Measurements from ENCODE around the gene PRKAG2.
"Not testable (repeated sequence)": the region's sequence is repeated elsewhere in the genome, so short reads cannot be mapped to it uniquely, and the experiment has no call there.

Gene PRKAG2

DNA sequence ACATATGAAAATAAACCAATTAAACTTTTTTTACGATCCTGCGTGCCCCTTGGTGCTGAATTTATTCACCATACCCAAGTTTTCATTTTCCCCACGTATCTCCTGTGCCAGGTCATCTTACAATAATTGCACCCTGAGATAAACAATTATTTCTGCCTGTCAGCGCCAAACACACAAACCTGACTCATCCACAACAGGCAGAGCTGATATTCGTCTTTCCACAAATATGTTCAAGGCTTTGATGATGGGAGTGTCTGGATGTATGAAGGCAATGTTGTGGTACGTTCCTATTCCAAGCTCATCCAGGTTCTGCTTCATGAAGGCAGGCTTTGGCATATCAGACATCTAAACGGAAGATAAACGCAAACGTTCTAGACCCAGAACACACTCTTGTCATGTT, 311.4 kb downstream of the PRKAG2 start:
- DNase-seq = no peak

DNA sequence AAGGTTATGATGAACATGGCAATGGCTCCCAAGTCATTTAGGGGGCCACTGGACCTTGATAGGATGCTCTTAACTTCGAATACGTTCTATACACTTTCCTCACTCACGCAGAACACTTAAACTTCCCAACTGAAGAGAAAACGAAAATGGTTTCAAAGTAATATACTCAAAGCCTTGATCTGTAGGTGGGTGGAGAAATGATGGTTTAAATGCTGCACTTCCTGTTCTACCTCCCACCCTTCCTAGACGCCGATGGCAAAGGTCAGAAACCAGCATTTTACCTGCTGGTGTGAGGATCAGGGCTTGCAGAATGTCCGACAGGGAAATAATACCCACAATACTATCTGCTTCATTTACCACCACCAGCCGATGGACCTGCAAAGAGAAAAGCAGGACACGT, 316.7 kb downstream of the PRKAG2 start:
- no peak for DNase-seq

DNA sequence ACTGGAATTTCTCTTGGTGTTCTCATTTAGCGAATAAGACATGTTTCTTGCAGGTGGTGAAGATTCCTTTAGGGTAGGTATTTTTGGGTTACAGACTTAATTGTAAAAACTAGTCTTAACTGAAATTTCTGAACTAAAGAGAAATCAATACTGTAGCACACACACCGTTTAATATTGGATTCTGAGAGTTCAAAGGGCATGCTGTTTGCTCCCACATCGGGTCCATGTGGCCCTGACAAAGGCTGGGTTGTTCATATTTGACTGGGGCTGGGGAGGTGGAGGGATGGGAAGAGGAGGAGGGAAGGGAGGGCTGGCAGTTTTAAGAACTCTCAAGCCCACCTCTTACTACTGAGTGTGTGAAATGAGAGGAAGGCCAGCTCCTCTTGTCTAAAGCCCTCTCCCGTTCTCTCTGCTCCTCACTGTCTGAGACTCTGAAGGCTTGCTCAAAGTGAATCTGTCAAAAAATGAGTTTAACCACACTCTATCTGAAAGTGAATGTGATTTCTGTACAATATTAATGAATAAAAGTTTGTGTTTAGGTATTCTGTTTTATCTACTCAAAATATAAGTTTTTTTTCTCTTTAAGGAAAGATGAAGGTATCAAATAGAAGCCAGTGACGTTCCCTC, 317.2 kb downstream of the PRKAG2 start:
- DNase-seq = no peak

DNA sequence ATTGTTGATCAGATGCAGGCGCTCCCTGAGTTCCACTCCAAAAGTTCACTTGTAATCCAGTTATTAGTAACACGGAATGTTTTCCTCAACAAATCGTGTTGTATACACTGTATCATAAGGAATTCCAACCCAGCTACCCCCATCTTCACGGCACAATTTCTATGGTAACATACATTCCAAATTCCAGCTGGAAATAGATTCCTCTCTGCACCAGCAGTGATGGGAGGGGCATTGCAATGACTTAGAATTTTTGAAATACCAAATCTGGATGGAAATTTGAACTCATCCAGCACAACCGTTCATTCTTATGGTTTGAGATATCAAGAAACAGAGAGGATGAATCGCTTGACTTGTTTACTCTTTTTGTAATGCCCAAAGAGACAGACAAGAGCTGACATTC, 318.3 kb downstream of the PRKAG2 start:
- no peak for DNase-seq

DNA sequence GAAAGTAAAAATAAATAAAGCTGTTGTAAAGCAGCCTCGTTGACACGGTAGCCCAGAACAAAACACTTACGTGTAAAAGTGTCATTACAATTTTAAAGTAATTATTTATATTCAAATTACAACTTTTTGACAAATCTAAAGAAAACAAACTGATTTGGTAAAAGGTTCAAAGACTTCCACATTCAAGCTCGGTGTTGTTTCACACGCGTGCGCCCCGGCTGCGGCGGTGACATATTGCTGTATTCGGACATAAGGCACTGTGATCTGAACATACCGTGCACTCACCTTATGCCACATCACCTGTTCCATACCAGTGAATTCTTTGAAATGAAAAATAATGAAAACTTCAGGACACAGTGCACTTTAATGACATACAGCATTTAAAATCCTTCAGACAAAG, 320.3 kb downstream of the PRKAG2 start:
- DNase-seq = no peak

DNA sequence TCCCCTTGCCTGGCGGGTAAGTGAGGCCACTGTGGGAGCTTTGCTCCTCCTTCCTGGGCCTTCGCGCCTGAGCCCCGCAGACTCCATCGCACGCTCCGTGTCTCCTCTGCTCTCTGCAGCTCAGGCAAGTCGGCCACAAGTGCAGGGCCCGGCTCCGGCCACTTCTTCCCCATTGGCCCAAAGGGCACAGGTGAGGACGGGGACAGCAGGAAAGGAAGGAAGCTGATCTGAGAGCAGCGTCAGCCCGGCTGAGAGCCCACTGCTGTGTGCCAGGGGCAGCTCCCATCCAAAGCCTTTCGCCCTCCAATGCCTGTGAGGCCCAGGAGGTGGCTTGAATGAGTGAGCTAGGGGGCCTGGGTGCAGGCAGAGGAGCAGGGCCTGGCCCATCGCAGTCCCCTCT, 323.6 kb downstream of the PRKAG2 start:
- DNase-seq = no peak

DNA sequence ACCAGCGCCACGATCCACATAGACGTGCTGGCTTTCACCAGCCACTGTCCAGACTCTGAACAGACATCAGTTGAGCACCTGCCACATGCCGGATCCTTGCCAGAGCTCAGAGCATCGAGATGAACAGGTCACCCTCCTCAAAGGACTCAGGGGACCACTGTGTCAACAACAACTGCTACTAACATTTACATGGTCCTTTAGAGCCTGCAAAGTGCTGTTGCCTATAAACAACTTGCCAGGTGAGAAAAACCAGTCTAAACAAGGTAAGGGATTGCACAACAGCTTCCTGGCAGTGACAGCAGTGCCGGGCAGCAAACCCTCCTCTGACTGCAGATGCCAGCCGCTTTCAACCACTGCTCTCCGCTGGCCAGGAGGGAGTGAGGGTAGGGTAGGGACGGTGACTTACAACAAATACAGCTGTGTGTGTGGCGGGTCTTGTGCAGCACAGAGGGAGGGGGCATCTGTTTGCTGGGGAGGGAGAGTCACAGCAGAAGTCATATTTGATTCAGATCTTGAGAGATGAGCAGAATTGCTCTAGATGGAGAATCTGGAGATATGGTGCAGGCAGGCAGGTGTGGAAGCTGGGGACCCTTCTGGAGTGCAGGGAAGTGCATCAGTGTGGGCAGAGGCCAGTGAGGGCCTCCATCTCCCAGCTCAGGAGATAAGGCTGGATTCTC, 324.4 kb downstream of the PRKAG2 start:
- DNase-seq = no peak

DNA sequence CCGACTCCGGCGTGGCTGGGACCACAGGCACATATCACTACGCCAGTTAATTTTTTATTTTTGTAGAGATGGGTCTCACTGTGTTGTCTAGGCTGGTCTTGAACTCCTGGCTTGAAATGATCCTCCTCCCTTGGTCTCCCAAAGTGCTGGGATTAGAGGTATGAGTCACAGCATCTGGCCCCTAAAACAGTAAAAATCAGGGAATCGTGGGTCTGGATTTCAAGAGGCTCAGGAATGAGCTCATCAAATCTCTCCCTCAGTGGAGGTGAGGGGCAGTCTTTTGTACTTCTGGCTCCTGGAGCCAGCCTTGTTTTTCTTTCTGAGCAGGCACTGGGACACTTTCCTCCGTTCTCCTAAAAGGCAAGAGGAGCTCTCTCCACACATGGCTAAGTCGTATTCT, 325.1 kb downstream of the PRKAG2 start:
- DNase-seq = no peak

DNA sequence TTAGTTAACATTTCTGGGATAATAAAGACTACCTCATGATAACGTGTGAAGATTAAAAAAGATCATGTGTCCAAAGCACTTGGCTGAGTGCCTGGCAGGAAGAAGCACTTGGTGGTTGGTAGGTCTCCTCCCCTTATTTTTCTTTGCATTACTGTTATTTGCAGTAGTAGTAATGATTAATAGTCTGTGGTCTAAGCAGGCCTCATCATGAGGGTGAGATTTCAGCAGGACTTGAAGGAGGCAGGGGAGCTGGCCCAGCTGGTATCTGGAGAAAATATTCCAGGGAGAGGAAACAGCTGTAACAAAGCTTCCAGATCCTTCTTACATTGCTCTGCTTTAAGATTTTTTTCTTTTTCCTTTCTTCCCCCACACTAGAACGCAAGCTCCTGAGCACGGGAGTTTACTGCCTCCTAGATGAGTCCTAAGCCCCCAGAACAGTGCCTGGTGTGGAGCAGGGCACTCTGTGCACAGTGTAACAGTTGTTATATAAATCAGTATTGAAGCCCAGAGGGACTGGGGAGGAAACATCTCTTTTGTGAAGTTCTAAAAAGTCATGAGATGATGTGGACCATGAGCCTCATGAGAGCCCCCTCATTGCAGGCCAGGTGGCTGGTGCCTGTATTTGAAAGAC, 326.1 kb downstream of the PRKAG2 start:
- no peak for DNase-seq

DNA sequence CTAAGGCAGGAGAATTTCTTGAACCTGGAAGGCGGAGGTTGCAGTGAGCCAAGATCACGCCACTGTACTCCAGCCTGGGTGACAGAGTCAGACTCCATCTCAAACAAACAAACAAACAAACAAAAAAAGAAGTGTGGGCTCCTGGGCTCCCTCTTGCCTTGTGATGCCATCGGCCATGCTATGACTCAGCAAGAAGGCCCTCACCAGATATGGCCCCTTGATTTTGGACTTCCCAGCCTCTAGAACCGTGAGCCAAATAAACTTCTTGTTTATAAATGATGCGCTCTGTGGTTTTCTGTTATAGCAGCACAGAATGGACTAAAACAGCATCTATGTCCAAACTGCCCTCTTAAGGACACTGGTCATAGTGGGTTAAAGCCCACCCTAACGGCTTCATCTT, 327.3 kb downstream of the PRKAG2 start:
- no peak for DNase-seq

DNA sequence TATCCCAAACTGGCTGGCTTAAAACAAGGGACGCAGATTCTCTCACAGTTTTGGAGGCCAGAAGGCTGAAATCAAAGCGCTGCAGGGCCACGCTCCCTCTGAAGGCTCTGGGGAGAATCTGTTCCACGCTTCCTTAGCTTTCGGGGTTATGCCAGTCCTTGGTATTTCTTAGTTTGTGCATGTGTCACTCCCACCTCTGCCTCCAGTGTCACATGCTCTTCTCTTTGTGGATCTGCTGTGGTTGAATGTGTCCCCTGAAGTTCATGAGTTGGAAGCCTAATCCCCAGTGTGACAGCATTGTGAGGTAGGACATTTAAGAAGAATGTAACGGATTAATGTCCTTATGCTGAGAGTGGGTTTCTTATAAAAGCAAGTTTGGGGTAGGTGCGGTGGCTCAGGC, 327.8 kb downstream of the PRKAG2 start:
- no peak for DNase-seq

DNA sequence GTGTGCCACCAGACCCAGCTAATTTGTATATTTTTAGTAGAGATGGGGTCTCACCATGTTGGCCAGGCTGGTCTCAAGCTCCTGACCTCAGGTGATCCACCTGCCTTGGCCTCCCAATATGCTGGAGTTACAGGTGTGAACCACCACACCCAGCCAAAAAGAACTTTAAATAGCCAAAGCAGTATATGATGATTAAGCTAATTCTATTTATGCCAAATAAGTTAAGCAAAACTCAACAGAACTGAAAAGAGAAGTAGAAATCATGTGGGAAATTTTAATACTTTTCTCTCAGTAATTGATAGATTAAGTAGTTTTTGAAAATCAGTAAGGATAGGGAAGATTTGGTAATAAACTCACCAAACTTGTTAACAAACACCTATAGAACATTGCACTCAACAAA, 332.7 kb downstream of the PRKAG2 start:
- DNase-seq = no peak

DNA sequence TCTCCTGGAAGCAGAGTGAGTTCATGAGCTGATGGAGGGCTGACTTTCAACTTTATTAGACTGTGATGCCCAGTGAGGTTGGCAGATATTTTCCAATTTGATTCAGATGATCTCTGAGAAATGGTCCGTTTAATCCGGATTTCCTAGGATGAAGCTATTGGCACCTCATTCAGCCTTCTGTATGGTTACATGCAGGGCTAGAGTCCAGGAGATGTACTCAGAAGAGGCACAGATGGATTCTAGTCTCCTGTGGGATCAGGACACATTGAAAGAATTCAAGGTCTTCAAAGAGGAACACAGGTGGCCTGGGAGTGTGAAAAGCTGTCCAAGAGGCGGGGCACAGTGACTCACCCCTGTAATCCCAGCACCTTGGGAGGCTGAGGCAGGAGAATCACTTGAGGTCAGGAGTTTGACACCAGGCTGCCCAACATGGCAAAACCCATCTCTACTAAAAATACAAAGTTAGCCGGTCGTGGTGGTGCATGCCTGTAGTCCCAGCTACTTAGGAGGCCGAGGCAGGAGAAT, 334.2 kb downstream of the PRKAG2 start:
- no peak for DNase-seq

DNA sequence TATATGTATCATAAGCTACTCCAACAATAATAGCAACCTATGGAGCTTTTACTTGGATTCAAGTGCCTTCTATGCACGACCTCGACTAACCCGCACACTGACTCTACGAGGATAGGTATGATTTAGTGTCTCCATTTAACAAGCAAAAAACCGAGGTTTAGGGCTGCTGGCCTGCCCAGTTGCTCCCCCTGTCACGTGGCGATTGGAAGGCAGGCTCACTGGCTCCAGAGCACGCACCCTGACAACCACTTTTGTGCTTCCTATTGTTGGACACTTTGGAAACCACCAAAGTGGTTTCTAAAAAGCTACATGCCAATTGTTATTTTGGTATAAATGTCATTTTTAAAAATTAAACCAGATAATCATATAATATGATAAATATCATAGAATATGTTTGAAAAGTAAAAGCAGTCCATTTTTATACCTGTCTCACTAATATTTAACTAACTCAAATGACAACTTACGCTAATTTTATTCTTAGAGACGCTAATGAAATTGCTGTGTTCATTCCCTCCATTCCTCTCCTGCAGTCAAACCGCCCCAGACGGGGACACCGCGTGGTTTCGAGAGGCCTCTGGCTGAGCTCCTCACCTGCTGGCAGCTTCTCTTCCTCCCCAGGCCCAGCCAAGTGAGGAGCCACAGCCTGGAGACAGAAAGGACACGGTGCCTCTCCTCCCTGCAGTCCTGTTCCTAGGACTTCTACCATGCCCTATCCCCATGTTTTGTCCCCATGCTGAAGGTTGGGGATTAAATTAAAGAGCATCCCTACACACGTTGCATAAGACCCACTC, 335.0 kb downstream of the PRKAG2 start:
- no peak for DNase-seq

DNA sequence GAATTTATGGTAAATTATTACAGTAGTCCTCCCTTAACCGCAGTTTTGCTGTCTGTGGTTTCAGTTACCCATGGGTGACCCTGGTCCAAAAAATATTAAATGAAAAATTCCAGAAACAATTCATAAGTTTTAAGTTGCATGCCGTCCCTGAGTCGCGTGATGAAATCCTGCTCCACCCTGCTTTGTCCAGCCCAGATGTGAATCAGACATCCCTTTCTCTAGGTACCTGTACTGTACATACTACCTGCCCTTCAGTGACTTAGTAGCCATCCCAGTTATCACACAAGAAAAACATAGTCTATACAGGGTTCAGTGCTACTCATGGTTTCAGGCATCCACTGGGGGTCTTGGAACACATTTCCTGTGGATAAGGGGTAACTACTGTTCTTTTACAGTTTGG, 336.8 kb downstream of the PRKAG2 start:
- DNase-seq = no peak

DNA sequence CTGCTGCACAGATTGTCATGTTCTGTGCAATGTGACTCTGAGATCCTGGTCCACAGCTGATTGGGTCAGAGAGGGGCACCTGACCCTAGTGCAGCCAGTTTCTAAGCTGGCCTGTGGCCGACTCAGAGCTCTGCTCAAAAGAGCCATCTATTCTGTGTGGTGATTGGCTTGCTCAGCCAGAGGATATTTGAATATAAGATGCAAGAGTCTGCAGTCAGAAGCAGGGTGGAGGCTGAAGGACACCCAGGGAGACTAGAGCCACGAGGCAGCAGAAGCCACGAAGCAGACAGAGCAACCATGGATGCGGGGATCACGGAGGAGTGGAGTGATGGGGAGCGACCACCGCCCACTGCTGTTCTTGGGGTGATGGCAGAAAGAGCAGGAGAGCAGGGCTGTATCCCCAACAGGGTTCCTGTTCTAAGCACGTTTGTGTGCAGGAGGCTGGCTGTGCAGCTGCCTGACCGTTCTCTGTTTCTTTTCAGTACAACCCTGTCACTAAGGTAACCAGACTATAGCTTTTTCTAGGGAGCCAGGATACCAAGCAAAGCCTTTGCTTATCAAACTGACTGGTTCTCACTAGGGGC, 337.7 kb downstream of the PRKAG2 start:
- no peak for DNase-seq

DNA sequence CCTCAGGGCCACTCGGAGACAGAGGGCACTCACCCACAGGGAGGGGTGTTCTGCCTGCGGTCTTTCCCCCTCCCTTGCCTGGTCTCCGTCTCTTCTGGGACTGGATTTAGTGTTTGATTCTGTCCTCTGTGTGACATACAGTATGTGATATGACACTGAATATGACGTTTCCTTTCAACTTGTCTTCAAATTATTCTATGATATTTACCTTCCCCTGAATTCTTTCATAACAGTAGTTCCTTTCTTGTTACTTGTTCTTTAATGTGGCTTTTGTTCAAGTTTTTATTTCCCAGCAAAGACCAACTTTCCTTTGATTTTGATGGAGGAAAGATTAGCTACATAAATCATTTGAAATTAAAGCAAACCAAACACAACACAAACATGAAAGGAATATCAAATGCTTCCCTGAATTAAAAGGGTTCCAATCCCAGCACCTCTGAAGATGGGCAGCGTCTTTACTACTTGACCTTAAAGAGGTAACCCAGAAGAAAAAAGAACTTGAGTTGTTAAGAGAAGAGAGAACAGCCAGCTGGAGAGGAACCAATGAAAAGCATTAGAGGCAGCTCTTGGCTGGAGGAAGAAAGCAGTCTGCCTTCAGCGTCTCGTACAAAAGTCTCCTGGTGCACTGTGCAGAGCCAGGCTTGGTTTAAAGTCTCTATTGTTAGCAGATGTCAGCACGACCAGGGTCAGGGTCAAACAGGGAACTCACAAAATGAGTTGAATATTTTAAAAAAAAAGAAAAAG, 338.9 kb downstream of the PRKAG2 start:
- no peak for DNase-seq

DNA sequence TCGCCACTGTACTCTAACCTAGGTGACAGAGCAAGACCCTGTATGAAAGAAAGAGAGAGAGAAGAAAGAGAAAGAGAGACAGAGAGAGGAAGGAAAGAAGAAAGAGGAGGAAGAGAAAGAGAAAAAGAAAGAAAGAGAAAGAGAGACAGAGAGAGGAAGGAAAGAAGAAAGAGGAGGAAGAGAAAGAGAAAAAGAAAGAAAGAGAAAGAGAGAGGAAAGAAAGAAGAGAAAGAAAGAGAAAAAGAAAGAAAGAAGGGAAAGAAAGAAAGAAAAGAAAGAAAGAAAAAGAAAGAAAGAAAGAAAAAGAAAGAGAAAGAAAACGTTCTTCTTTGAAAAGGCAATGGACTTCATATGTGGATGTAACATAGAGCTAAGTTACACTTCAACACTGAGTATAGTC, 340.7 kb downstream of the PRKAG2 start:
- DNase-seq = not testable (repeated sequence)

DNA sequence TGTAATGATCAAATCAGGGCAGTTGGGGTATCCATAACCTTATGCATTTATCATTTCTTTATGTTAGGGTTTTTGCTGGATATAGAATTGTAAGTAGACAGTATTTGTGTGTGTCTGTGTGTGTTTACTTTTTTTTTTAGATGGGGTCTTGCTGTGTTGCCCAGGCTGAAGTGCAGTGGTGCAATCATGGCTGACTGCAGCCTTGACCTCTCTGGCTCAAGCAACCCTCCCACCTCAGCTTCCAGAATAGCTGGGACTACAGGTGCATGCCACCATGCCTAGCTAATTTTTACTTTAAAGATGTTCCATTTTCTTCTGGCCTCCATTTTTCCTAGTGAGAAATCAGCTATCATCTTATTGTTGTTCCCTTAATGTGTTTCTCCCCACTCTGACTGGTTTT, 347.1 kb downstream of the PRKAG2 start:
- DNase-seq = no peak

DNA sequence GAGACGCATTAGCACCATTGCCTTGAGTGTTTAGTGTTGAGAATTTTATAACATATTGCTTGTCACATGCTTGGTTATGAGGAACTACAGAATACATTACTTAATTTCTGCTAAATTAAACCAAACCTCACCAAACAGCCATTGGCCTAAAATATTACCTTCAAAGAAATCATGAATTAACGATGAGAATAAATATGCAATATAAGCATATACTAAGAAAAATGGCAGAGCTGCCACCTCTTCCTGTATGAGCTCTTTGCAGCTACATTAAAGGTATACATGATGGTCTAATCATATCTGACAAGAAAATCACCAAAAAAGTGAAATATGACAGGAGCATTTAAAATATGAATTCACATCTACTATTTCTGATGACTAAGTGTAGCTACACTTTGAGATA, 352.1 kb downstream of the PRKAG2 start:
- DNase-seq = no peak

DNA sequence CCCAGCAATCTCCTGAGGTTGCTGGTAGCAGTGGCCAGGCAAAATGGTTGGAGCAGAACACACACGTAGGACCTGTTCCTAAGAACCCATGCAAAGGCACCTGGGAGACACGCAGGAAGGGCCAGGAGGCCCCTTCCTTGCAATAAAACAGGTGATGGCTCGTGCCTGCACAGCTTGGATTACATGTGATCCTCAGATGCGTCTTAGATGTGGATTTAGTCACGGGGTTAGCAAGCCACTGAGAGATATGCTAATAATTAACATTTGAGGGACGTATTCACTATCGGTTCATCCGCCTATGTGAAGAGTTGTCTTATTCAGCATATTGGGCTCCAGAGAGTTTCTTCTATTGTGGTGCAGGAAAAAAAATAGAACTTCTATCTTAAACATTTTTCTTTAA, 352.6 kb downstream of the PRKAG2 start:
- no peak for DNase-seq

All from SIG-M5 (cell line).